Astrocyte (in vitro differentiated cells and primary cell): ENCODE measurements around the gene ITPR2. TPM values are rescaled to one million over a fixed set of nuclear protein-coding genes. Genes with fewer than 3 reads are reported as not detected.
A peak's percentile ranks its signal among the peaks of the same experiment; 100 is the strongest.

ENCODE experiments used
- DNase-seq: peaks from one replicate; pipeline ENCODE4 v3.0.0-alpha.2; 2010; ENCODE audit warnings: low read depth
- FAIRE-seq: peaks from 2 replicates; lab custom pipeline; 2011; peaks lifted over from hg19 to GRCh38; lab: Jason Lieb, UNC
- H2AFZ ChIP-seq: 2 replicates; pipeline ENCODE4 v1.6.0; 2012; ENCODE audit warnings: low read depth, low read length, inconsistent platforms
- H3K27ac ChIP-seq: 2 replicates; pipeline ENCODE4 v1.5.1; 2011; ENCODE audit warnings: low read depth, low read length, inconsistent platforms
- H3K27me3 ChIP-seq: 2 replicates; pipeline ENCODE4 v1.6.0; 2011; ENCODE audit warnings: low read length, inconsistent platforms; ENCODE audit not compliant: insufficient read depth
- H3K36me3 ChIP-seq: 2 replicates; pipeline ENCODE4 v1.5.1; 2011; ENCODE audit warnings: low read length, inconsistent platforms; ENCODE audit not compliant: insufficient read depth
- H3K4me1 ChIP-seq: 2 replicates; pipeline ENCODE4 v1.5.1; 2011; ENCODE audit warnings: low read length, inconsistent platforms; ENCODE audit not compliant: insufficient read depth
- H3K4me2 ChIP-seq: 2 replicates; pipeline ENCODE4 v1.6.0; 2012; ENCODE audit warnings: low read length, inconsistent platforms
- H3K4me3 ChIP-seq: 2 replicates; pipeline ENCODE4 v1.5.1; 2011; ENCODE audit warnings: low read depth, mild to moderate bottlenecking, low read length, inconsistent platforms; ENCODE audit not compliant: insufficient read depth
- H3K79me2 ChIP-seq: 2 replicates; pipeline ENCODE4 v1.6.0; 2012; ENCODE audit warnings: mild to moderate bottlenecking, low read length, inconsistent platforms; ENCODE audit not compliant: insufficient read depth
- H3K9ac ChIP-seq: 2 replicates; pipeline ENCODE4 v1.6.0; 2012; ENCODE audit warnings: mild to moderate bottlenecking, low read length, inconsistent platforms
- H3K9me3 ChIP-seq: 2 replicates; pipeline ENCODE4 v1.5.1; 2012; ENCODE audit warnings: low read depth, mild to moderate bottlenecking, low read length, inconsistent platforms; ENCODE audit not compliant: insufficient read depth
- H4K20me1 ChIP-seq: 2 replicates; pipeline ENCODE4 v1.6.0; 2012; ENCODE audit warnings: low read length, inconsistent platforms; ENCODE audit not compliant: insufficient read depth
- H3K27ac Mint-ChIP-seq: one replicate; pipeline ENCODE4 v1.8.0; 2021; ENCODE audit warnings: mild to moderate bottlenecking, mixed read lengths; ENCODE audit not compliant: unreplicated experiment
- H3K27me3 Mint-ChIP-seq: one replicate; pipeline ENCODE4 v1.8.0; 2021; ENCODE audit warnings: low read depth, mixed read lengths; ENCODE audit not compliant: unreplicated experiment
- H3K36me3 Mint-ChIP-seq: one replicate; pipeline ENCODE4 v1.8.0; 2021; ENCODE audit warnings: low read depth, mixed read lengths; ENCODE audit not compliant: unreplicated experiment
- H3K4me1 Mint-ChIP-seq: one replicate; pipeline ENCODE4 v1.8.0; 2021; ENCODE audit warnings: low read depth, mixed read lengths; ENCODE audit not compliant: unreplicated experiment
- H3K4me3 Mint-ChIP-seq: one replicate; pipeline ENCODE4 v1.8.0; 2021; ENCODE audit warnings: mild to moderate bottlenecking, moderate library complexity, mixed read lengths; ENCODE audit not compliant: unreplicated experiment
- H3K9me3 Mint-ChIP-seq: one replicate; pipeline ENCODE4 v1.8.0; 2021; ENCODE audit warnings: mild to moderate bottlenecking, mixed read lengths; ENCODE audit not compliant: unreplicated experiment
- CTCF ChIP-seq: IDR thresholded peaks from 2 replicates; pipeline ENCODE4 v1.5.1; 2011; ENCODE audit warnings: low read depth, mild to moderate bottlenecking, inconsistent platforms, low read length, moderate library complexity; ENCODE audit not compliant: insufficient read depth
- EZH2 ChIP-seq: IDR thresholded peaks from 2 replicates; pipeline ENCODE4 v1.6.1; 2012; ENCODE audit warnings: mild to moderate bottlenecking, low read length, inconsistent platforms; ENCODE audit not compliant: insufficient read depth
- total RNA-seq: library from RNA; stranded (reverse); gene quantifications from 2 replicates; pipeline ENCODE4 v1.2.1, GENCODE V29; 2021

ITPR2 gene
- total RNA-seq, 1 donor from 2014 or later, result 24.4 TPM

GRCh38 chr12:26818201-26818600, 14.8 kb downstream of the ITPR2 start:
- no peak for FAIRE-seq
- Histone ChIP-seq H3K9ac (no peak overlapping the region), H3K9me3 (no peaks in the 10 kb centered on the region), H3K27me3 (no peaks in the 10 kb centered on the region), H3K4me2 (no peak overlapping the region), H3K27ac (no peak overlapping the region), H2AFZ (no peak overlapping the region), H3K79me2 (peaks cover 6% of the 10 kb centered on the region), H3K36me3 (no peaks in the 10 kb centered on the region), H3K4me1 (peaks cover 13% of the 10 kb centered on the region), H4K20me1 (no peaks in the 10 kb centered on the region), H3K4me3 (no peak overlapping the region)
- Mint-ChIP-seq H3K4me3 (no peak overlapping the region), H3K9me3 (no peaks in the 10 kb centered on the region), H3K27ac (no peak overlapping the region), H3K27me3 (no peaks in the 10 kb centered on the region), H3K36me3 (no peaks in the 10 kb centered on the region), H3K4me1 (peaks cover 31% of the 10 kb centered on the region)
- DNase-seq, result no peak
- TF ChIP-seq EZH2 (no peak), CTCF (no peak)

- Mint-ChIP-seq H3K9me3 (no peaks in the 10 kb centered on the region), H3K27me3 (no peaks in the 10 kb centered on the region), H3K27ac (peak overlapping the region; percentile 34), H3K4me3 (no peak overlapping the region), H3K4me1 (peaks cover 24% of the 10 kb centered on the region), H3K36me3 (no peaks in the 10 kb centered on the region)
- no peak overlapping the region for H3K4me2 ChIP-seq
- no peaks in the 10 kb centered on the region for H3K36me3 ChIP-seq
- FAIRE-seq, result no peak
- H3K9me3 ChIP-seq, result no peaks in the 10 kb centered on the region
- peaks cover 8% of the 10 kb centered on the region for H3K4me1 ChIP-seq
- H3K4me3 ChIP-seq, result no peak overlapping the region
- H3K27ac ChIP-seq, result no peak overlapping the region
- peaks cover 6% of the 10 kb centered on the region for H3K79me2 ChIP-seq
- no peaks in the 10 kb centered on the region for H3K27me3 ChIP-seq
- no peak overlapping the region for H3K9ac ChIP-seq
- TF ChIP-seq EZH2 (no peak), CTCF (no peak)
- H4K20me1 ChIP-seq, result no peaks in the 10 kb centered on the region
- DNase-seq, result no peak
- no peak overlapping the region for H2AFZ ChIP-seq
Observed at GRCh38 chr12:26817183-26817591, 15.8 kb downstream of the ITPR2 start.

GRCh38 chr12:26813812-26814211, 19.2 kb downstream of the ITPR2 start:
- Mint-ChIP-seq H3K27me3 (no peaks in the 10 kb centered on the region), H3K36me3 (no peaks in the 10 kb centered on the region), H3K4me1 (peaks cover 26% of the 10 kb centered on the region), H3K4me3 (no peak overlapping the region), H3K27ac (no peak overlapping the region), H3K9me3 (no peaks in the 10 kb centered on the region)
- Histone ChIP-seq H3K9me3 (no peaks in the 10 kb centered on the region), H3K4me1 (no peaks in the 10 kb centered on the region), H3K4me2 (no peak overlapping the region), H3K27me3 (no peaks in the 10 kb centered on the region), H3K36me3 (no peaks in the 10 kb centered on the region), H3K27ac (no peak overlapping the region), H3K4me3 (no peak overlapping the region), H4K20me1 (no peaks in the 10 kb centered on the region), H3K9ac (no peak overlapping the region), H3K79me2 (no peaks in the 10 kb centered on the region), H2AFZ (no peak overlapping the region)
- FAIRE-seq, result no peak
- TF ChIP-seq EZH2, result no peak
- no peak for TF ChIP-seq CTCF
- DNase-seq, result no peak
